A549 (cell line): ENCODE results near the gene CBLC. TPM values are rescaled to one million over a fixed set of nuclear protein-coding genes. Genes with fewer than 3 reads are reported as not detected.

ENCODE experiments used
- ATAC-seq, 2 experiments: fragments of 200-7000 bp in 1 of 2; fragments of >200 bp in 1 of 2; cut with Nextera tagmentation in 1 of 2; cut with Tn5 transposase in 1 of 2; 3 replicates each; pipeline versions ENCODE4 v1.8.0 to v1.9.1; 2018 to 2020; ENCODE audit warnings: mild to moderate bottlenecking in 1 of 2, moderate library complexity in 1 of 2
- CTCF ChIA-PET: fragments of 300-600 bp; sonication (Branson Sonifier 250); formaldehyde crosslinking; extraction: SDS; loops from one replicate; lab custom pipeline; 2021; ENCODE audit warnings: antibody characterized with exemption, inconsistent platforms; lab: Yijun Ruan, JAX
- POLR2A ChIA-PET: fragments of 350-600 bp; formaldehyde crosslinking; extraction: SDS; loops from one replicate; lab custom pipeline; 2021; ENCODE audit warnings: antibody characterized with exemption, inconsistent platforms; lab: Yijun Ruan, JAX
- DNase-seq, 2 experiments: peaks; one replicate each; pipeline versions ENCODE4 v3.0.0 to v3.0.0-alpha.2; 2011 to 2016; ENCODE audit warnings: low read depth in 1 of 2, low spot score in 1 of 2
- FAIRE-seq: peaks from 2 replicates; lab custom pipeline; 2011; peaks lifted over from hg19 to GRCh38; lab: Jason Lieb, UNC
- H3K27ac ChIP-seq, 2 experiments: fragments of >200 bp; sonication (Bioruptor Twin); formaldehyde crosslinking; 3 replicates each; pipeline ENCODE4 v1.5.1; 2016 to 2017
- H3K4me1 ChIP-seq: fragments of >200 bp; sonication (Bioruptor Twin); formaldehyde crosslinking; 3 replicates; pipeline ENCODE4 v1.6.1; 2016
- H3K4me2 ChIP-seq: fragments of >200 bp; sonication (Bioruptor Twin); formaldehyde crosslinking; 3 replicates; pipeline ENCODE4 v1.6.1; 2016
- H3K4me3 ChIP-seq: fragments of >200 bp; sonication (Bioruptor Twin); formaldehyde crosslinking; 3 replicates; pipeline ENCODE4 v1.5.1; 2016
- H3K9me3 ChIP-seq: fragments of >200 bp; sonication (Bioruptor Twin); formaldehyde crosslinking; 3 replicates; pipeline ENCODE4 v1.6.1; 2016
- ATOH8 ChIP-seq: fragments of 250-450 bp; sonication (Bioruptor Pico); IDR thresholded peaks from 2 replicates; pipeline ENCODE4 v1.5.0; 2020; ENCODE audit warnings: low read depth, mild to moderate bottlenecking, moderate library complexity
- CHD2 ChIP-seq: fragments of 150-350 bp; IDR thresholded peaks from 2 replicates; pipeline ENCODE4 v1.6.1; 2014; ENCODE audit warnings: low read length; ENCODE audit not compliant: partially characterized antibody
- EHF ChIP-seq: fragments of 250-450 bp; sonication (Bioruptor Pico); IDR thresholded peaks from 2 replicates; pipeline ENCODE4 v1.5.0; 2020; ENCODE audit warnings: mild to moderate bottlenecking
- EHMT2 ChIP-seq: fragments of 200-600 bp; sonication (generic); IDR thresholded peaks from 2 replicates; pipeline ENCODE4 v1.6.1; 2016; ENCODE audit warnings: antibody characterized with exemption, low read depth, mild to moderate bottlenecking, moderate library complexity
- EP300 ChIP-seq, 2 experiments: fragments of >200 bp; sonication (Bioruptor Twin); formaldehyde crosslinking; IDR thresholded peaks; 2 replicates in 1 of 2; 3 replicates in 1 of 2; pipeline ENCODE4 v1.6.1; 2016 to 2017
- FOSB ChIP-seq: fragments of 250-450 bp; sonication (Bioruptor Pico); IDR thresholded peaks from 2 replicates; pipeline ENCODE4 v1.5.0; 2020; ENCODE audit warnings: mild to moderate bottlenecking, moderate library complexity
- FOSL2 ChIP-seq, 2 experiments: fragments of 450-650 bp in 1 of 2; fragments of >200 bp in 1 of 2; sonication (Bioruptor Twin) in 1 of 2; formaldehyde crosslinking; IDR thresholded peaks; 2 replicates each; pipeline versions ENCODE4 v1.5.0 to v1.6.1; 2016 to 2020; ENCODE audit warnings: mild to moderate bottlenecking in 1 of 2, moderate library complexity in 1 of 2
- FOXS1 ChIP-seq: fragments of 250-450 bp; sonication (Bioruptor Pico); IDR thresholded peaks from 2 replicates; pipeline ENCODE4 v1.5.0; 2020; ENCODE audit warnings: mild to moderate bottlenecking, moderate library complexity
- HDAC2 ChIP-seq: fragments of 200-600 bp; sonication (generic); IDR thresholded peaks from 2 replicates; pipeline ENCODE4 v1.6.1; 2016
- HES2 ChIP-seq: fragments of >200 bp; sonication (Bioruptor Twin); formaldehyde crosslinking; IDR thresholded peaks from 2 replicates; pipeline ENCODE4 v1.6.1; 2016
- HEYL ChIP-seq: fragments of 250-450 bp; sonication (Bioruptor Pico); IDR thresholded peaks from 2 replicates; pipeline ENCODE4 v1.8.0; 2021; ENCODE audit warnings: mild to moderate bottlenecking, moderate library complexity
- HMGXB4 ChIP-seq: fragments of 250-450 bp; sonication (Bioruptor Pico); IDR thresholded peaks from 2 replicates; pipeline ENCODE4 v1.5.0; 2021; ENCODE audit warnings: mild to moderate bottlenecking, moderate library complexity, borderline replicate concordance
- HOXA7 ChIP-seq: fragments of 250-450 bp; sonication (Bioruptor Pico); IDR thresholded peaks from 2 replicates; pipeline ENCODE4 v1.5.0; 2020; ENCODE audit warnings: mild to moderate bottlenecking, moderate library complexity
- HOXB13 ChIP-seq: fragments of 250-450 bp; sonication (Bioruptor Pico); IDR thresholded peaks from 2 replicates; pipeline ENCODE4 v1.5.0; 2020; ENCODE audit warnings: low read depth, mild to moderate bottlenecking, moderate library complexity
- HOXB5 ChIP-seq: fragments of 250-450 bp; sonication (Bioruptor Pico); IDR thresholded peaks from 2 replicates; pipeline ENCODE4 v1.5.0; 2020; ENCODE audit warnings: mild to moderate bottlenecking, moderate library complexity
- JUNB ChIP-seq: fragments of >200 bp; sonication (Bioruptor Twin); formaldehyde crosslinking; IDR thresholded peaks from 2 replicates; pipeline ENCODE4 v1.6.1; 2016
- KDM1A ChIP-seq: fragments of 200-600 bp; sonication (generic); IDR thresholded peaks from 2 replicates; pipeline ENCODE4 v1.6.1; 2016; ENCODE audit warnings: low read depth, mild to moderate bottlenecking
- KDM5A ChIP-seq: fragments of 200-600 bp; sonication (generic); IDR thresholded peaks from 2 replicates; pipeline ENCODE4 v1.6.1; 2016; ENCODE audit warnings: antibody characterized with exemption, mild to moderate bottlenecking
- MAFK ChIP-seq: fragments of 450-650 bp; IDR thresholded peaks from 2 replicates; pipeline ENCODE4 v1.6.1; 2014; ENCODE audit not compliant: partially characterized antibody
- NPAS2 ChIP-seq: fragments of 250-450 bp; sonication (Bioruptor Pico); IDR thresholded peaks from 2 replicates; pipeline ENCODE4 v1.8.0; 2022; ENCODE audit warnings: mild to moderate bottlenecking, moderate library complexity, borderline replicate concordance
- POLR2A ChIP-seq: IDR thresholded peaks from 2 replicates; pipeline ENCODE4 v1.6.1; 2012; ENCODE audit warnings: mild to moderate bottlenecking, low read length
- RAD21 ChIP-seq, 2 experiments: fragments of >200 bp in 1 of 2; sonication (Bioruptor Twin) in 1 of 2; formaldehyde crosslinking in 1 of 2; IDR thresholded peaks in 1 of 2; conservative IDR thresholded peaks in 1 of 2; 2 replicates in 1 of 2; 3 replicates in 1 of 2; pipeline ENCODE4 v1.6.1; 2012 to 2018; ENCODE audit warnings: inconsistent platforms in 1 of 2
- RARB ChIP-seq: fragments of 250-450 bp; sonication (Bioruptor Pico); IDR thresholded peaks from 2 replicates; pipeline ENCODE4 v1.8.0; 2021; ENCODE audit warnings: mild to moderate bottlenecking, moderate library complexity
- TP53 ChIP-seq: fragments of 250-450 bp; sonication (Bioruptor Pico); IDR thresholded peaks from 2 replicates; pipeline ENCODE4 v1.5.0; 2021; ENCODE audit warnings: mild to moderate bottlenecking, moderate library complexity
- USF2 ChIP-seq: fragments of 450-650 bp; IDR thresholded peaks from 2 replicates; pipeline ENCODE4 v1.6.1; 2014; ENCODE audit warnings: antibody characterized with exemption
- ZC3H11A ChIP-seq: fragments of 450-650 bp; IDR thresholded peaks from 2 replicates; pipeline ENCODE4 v1.6.1; 2014; ENCODE audit warnings: antibody characterized with exemption, mild to moderate bottlenecking
- ZFP36 ChIP-seq: fragments of 450-650 bp; IDR thresholded peaks from 2 replicates; pipeline ENCODE4 v1.6.1; 2014; ENCODE audit warnings: borderline replicate concordance; ENCODE audit not compliant: partially characterized antibody
- ZNF302 ChIP-seq: fragments of 250-450 bp; sonication (Bioruptor Pico); IDR thresholded peaks from 2 replicates; pipeline ENCODE4 v1.9.0; 2021; ENCODE audit warnings: inconsistent platforms, mild to moderate bottlenecking, moderate library complexity
- ZSCAN20 ChIP-seq: fragments of 250-450 bp; sonication (Bioruptor Pico); IDR thresholded peaks from 2 replicates; pipeline ENCODE4 v1.8.0; 2022; ENCODE audit warnings: mild to moderate bottlenecking, moderate library complexity
- WGBS: methylation state at CpG from one replicate; pipeline ENCODE4 v1.1.6; 2017; ENCODE audit errors: missing lambda C conversion rate; 5-methylcytosine and 5-hydroxymethylcytosine counted together
- polyA plus RNA-seq, 4 experiments: library from polyadenylated mRNA; depleted of rRNA in 3 of 4; stranded (reverse); fragments of >200 nt; fragmentation: RNase III in 1 of 4; extraction: RNeasy Plus Mini Kit Qiagen cat#74134 plus additional on column Dnase treatment in 1 of 4; gene quantifications; 2 replicates in 3 of 4; 3 replicates in 1 of 4; pipeline ENCODE4 v1.2.3, GENCODE V29; 2011 to 2017

Gene CBLC
- polyA plus RNA-seq, 2 of the 4 experiments (the other 2 are of a cell fraction): not detected

- POLR2A ChIA-PET: interaction anchor here (0.6 to 4.0 kb wide), 13 partner anchors 9 to 57 kb away, joined by 3 to 53 read pairs (median 8); no protein-coding TSS in a partner anchor
- peak in 1 of 2 experiments; percentile 9; a peak in 3 of 6 replicates for ATAC-seq
- peak overlapping the region; percentile 2; the same call in 2 of the 3 replicates for H3K4me3 ChIP-seq
- WGBS: 17% methylated on average over 20 of the region's 20 CpGs
- H3K4me2 ChIP-seq: peak overlapping the region; percentile 89
- H3K27ac ChIP-seq: peak overlapping the region; percentile 92 to 99
- peaks cover 91% of the 10 kb centered on the region for H3K4me1 ChIP-seq
- TF ChIP-seq TP53 (CRISPR knock-in tag) (peak; percentile 17; the same call in 1 of the 2 replicates), HOXB13 (peak; percentile 97), HMGXB4 (CRISPR knock-in tag) (no peak; the same call in 1 of the 2 replicates), KDM1A (peak; percentile 81), HES2 (no peak), FOSL2 (IDR thresholded peaks at IDR 0.05) (0 out of 2 replicates have a peak, but pooled peaks have one; percentile 14), FOSL2 (CRISPR knock-in tag; IDR thresholded peaks at IDR 0.05) (peak; percentile 94), EHMT2 (no peak), FOSB (CRISPR knock-in tag) (peak; percentile 89), ZNF302 (CRISPR knock-in tag) (peak; percentile 80; the same call in 1 of the 2 replicates), CHD2 (no peak), JUNB (no peak), HOXA7 (CRISPR knock-in tag) (peak; percentile 27; the same call in 1 of the 2 replicates), ZFP36 (no peak), EP300 (IDR thresholded peaks at IDR 0.05) (no peak), HOXB5 (CRISPR knock-in tag) (peak; percentile 91), ZC3H11A (no peak), HDAC2 (no peak), MAFK (no peak), KDM5A (no peak), RARB (CRISPR knock-in tag) (peak; percentile 82; the same call in 1 of the 2 replicates), USF2 (no peak), NPAS2 (CRISPR knock-in tag) (0 out of 2 replicates have a peak, but pooled peaks have one; percentile 46), HEYL (CRISPR knock-in tag) (peak; percentile 92), RAD21 (conservative IDR thresholded peaks at IDR 0.05 in 1 of 2, IDR thresholded peaks at IDR 0.05 in 1 of 2) (no peak), FOXS1 (peak; percentile 79), EHF (CRISPR knock-in tag) (peak; percentile 96), ZSCAN20 (peak; percentile 86), POLR2A (0 out of 2 replicates have a peak, but pooled peaks have one; percentile 9), ATOH8 (CRISPR knock-in tag) (peak; percentile 93)
- DNase-seq: peak in 1 of 2 experiments; percentile 91
- no peak for FAIRE-seq
- no peaks in the 10 kb centered on the region for H3K9me3 ChIP-seq
- CTCF ChIA-PET: interaction anchor here (1.1 to 42.5 kb wide), 8 partner anchors 16 to 154 kb away, joined by 3 to 1899 read pairs (median 6); partner anchors contain the start of genes BCL3, CBLC and NECTIN2
Measured at GRCh38 chr19:44742330-44743061, 35.2 kb upstream of the CBLC start.
